ENCODE measurements around the gene ADPRS.

- peak; percentile 95 for TF ChIP-seq CTCF (conservative IDR thresholded peaks at IDR 0.05; ENCODE audit: low read depth, low read length)
- no peak for TF ChIP-seq EZH2 (IDR thresholded peaks at IDR 0.05; ENCODE audit: low read length, unreplicated experiment)
- no peak for TF ChIP-seq EZH2phosphoT487 (IDR thresholded peaks at IDR 0.05; ENCODE audit: borderline replicate concordance, low read length)
These were observed at the start of gene ADPRS for GRCh38 chr1:36088577-36089392.

Data from PC-3 (cell line).